GM19238 (cell line): ENCODE results near the gene FYCO1.
"Not testable (repeated sequence)": the region's sequence is repeated elsewhere in the genome, so short reads cannot be mapped to it uniquely, and the experiment has no call there.

Experiments used
- DNase-seq: peaks from one replicate; pipeline ENCODE4 v3.0.0; 2011; ENCODE audit warnings: low spot score; ENCODE audit not compliant: insufficient read length

Gene FYCO1

DNA sequence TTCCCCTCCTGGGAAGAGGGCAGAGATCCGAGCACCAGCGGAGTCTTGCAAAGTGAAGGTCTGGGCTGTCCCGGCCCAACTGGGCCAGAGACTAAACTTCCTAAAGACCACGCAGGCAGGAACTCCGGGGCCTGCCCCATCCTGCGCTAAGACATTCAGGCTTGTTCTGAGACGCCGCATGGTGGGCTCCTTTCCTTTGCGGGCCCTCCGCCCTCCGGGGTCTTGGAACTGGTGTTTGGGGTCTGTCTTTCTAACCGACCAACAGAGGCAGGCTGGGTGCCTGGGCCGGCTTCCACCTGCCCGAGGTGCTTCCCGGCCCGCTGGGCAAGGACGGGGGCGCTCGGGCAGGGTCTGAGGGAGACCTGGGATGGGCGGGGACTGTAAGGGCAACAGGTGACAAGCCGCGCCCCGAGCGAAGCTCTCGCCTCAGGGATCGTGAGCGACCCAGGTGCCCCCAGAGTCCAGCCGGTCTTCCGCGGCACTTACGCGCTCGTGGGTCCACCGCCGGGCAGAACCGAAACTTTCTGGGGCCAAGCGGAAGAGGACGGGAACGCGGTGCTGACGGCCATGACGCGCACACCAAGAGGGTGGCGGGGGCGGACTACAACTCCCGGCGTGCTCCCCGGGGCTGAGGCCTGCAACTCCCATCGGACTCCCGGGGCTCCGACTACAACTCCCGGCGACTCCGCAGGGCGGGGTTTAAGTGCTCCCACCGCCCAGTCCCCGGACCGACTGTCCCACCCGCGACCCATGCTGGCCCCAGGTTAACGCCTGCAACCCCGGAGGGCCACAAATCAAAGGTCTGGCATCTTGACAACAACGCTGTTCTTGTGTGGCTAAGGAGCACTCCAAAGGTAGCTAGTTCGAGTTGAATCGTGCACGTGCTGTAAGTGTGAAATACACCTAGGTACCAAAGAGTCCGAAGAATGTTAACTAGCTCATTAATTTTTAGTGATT, at the start of gene FYCO1:
FYCO1 (minus strand) TSS at position 589 of the 957 bp plus-strand sequence. CDS start 10,914 bp downstream, outside the sequence.
- DNase-seq, result peak; percentile 90

DNA sequence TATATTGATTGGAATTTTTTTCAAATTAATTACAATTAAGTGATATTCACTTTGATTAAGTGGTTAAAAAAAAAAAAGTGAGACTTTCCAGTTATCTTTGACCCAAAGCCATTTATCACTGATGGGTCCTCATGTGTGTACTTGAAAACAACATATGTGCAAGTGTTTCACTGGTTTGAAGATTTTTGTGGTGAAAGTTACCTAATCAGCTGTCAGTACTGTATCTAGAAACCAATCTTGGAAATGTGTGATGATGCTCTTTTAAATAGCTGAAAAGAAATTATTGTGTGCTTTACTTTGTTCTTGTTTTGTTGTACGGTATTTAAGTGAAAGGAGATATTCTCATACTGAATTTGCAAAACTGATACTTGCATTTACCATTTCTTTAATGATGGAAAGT, 43.3 kb upstream of the FYCO1 start:
- no peak for DNase-seq

DNA sequence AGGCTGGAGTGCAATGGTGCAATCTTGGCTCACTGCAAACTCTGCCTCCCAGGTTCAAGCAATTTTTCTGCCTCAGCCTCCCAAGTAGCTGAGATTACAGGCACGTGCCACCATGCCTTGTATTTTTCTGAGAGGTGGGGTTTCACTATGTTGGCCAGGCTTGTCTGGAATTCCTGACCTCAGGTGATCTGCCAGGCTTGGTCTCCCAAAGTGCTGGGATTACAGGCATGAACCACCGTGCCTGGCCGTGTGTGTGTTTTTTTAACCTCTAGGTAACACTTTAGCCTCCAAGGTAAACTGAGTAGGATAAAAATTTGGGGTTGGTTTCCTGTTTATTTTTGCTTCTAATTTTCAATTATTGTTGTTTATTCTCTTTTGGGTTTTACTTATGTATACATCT, 42.4 kb upstream of the FYCO1 start:
- DNase-seq, result not testable (repeated sequence)

GRCh38 chr3:46036191-46036590, 40.6 kb upstream of the FYCO1 start:
- no peak for DNase-seq

GRCh38 chr3:46031747-46032146, 36.1 kb upstream of the FYCO1 start:
- DNase-seq, result no peak

DNA sequence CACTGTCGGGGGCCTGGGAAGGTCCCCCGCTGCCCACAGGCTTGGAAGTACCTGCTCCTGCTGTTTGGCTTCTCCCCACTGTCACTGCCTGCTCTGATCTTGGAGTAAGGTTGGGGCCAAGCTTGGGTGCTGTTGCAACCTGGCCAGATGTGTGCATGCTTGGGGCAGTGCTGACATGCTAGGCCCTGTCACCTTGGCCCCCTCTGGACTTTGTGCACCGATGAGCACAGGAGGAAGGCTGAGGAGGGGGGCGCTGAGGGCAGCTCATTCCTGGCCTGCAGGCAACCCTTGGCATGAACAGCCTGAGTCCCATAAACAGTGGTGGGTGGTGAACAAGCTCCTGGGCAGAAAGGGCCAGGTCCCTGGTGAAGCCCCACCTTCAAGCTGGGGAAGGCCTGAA, 35.6 kb upstream of the FYCO1 start:
- DNase-seq, result no peak

- no peak for DNase-seq
Observed at GRCh38 chr3:46030626-46031025, 35.0 kb upstream of the FYCO1 start.

GRCh38 chr3:46029953-46030543, 34.4 kb upstream of the FYCO1 start:
- DNase-seq, result no peak

DNA sequence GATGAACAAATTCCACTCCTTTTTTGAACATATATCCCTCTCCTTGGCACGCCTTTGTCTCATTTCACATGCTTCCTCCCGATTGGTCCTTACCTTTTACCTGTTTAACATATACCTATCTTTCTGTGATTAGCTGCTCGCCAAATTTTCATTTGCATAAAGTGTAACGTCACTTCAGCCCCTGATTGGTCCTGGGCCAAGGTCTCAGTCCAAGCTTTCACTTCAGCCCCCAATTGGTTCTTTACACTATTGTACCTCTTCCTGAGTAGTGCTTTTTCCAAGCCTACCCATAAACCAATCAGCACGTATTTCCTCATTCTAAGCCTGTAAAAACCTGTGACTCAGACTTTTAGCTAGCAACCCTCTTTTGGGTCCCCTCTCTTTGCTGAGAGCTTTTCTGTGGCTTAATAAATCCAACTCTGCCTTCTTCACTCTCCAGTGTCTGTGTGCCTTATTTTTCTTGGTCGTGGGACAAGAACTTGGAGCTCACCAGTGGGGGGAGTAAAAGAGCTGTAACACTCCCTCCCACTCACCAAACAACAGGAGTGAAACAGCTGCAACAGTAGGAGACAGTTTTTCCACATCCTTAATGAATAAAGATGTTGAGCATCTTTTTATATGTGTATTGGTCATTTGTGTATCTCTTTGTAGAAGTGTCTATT, 32.2 kb upstream of the FYCO1 start:
- no peak for DNase-seq

DNA sequence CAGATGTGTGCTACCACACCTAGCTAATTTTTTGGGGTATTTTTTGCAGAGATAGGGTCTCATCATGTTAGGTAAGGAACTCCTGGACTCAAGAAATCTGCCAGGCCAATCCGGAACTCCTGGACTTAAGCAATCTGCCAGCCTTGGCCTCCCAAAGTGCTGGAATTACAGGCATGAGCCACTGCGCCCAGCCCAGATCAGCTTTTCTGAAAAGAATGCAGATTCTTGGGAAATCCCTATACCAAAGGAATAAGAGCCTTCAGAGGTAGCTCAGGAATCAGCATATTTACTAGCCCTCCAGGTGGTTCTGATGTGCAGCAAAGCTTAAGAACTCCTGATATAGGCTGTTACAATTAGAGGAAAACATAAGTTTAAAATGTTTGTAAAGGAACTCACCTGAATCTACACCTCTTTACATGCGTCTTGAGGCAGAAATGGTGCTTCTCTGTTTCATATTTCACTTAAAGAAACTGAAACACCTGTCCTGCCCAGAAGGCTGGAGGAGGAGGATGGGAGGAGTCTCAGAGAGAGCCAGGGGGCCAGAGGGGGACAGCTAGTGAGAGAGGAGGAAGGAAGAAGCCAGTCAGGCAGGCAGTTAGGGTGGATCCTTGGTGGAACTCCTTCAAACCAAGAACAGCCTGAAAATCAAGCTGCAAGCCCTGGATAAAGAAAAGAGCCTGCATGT, 31.5 kb upstream of the FYCO1 start, which contains the start of gene XCR1:
XCR1 (minus strand) TSS at position 463 of the 685 bp plus-strand sequence. CDS start 5,536 bp downstream, outside the sequence.
- DNase-seq, result no peak

DNA sequence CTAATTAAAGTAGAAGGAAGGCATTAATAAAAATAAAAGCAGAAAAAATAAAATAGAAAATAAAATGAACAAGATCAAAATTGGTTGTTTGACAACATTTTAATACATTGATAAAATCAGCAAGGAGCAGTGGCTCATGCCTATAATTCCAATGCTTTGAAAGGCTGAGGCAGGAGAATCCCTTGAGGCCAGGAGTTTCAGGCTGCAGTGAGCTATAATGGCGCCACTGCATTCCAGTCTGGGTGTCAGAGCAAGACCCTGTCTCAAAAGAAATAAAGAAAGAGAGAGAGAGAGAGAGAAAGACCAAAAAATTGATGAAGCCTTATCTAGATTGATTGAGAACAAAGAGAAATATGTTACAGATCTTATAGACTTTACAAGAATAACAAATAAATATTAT, 29.5 kb upstream of the FYCO1 start:
- DNase-seq, result no peak

DNA sequence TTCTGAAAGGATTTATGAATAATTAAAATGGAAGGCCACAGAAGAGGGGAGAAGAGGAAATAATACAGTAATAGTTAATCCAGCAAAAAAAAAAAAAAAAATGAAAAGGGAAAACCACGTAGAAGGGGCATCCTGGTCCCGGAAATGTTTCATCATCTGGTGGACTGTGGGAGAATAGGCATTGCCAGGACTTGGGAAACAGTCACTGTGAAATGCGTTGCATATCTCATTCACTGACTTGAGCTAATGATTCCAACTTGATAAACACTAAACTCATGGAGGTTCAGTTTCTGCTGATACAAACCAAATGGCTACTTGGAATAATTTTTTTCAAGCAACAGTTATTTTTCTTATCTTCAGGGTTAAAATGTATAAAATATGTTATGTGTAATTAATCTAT, 28.5 kb upstream of the FYCO1 start:
- DNase-seq, result no peak

DNA sequence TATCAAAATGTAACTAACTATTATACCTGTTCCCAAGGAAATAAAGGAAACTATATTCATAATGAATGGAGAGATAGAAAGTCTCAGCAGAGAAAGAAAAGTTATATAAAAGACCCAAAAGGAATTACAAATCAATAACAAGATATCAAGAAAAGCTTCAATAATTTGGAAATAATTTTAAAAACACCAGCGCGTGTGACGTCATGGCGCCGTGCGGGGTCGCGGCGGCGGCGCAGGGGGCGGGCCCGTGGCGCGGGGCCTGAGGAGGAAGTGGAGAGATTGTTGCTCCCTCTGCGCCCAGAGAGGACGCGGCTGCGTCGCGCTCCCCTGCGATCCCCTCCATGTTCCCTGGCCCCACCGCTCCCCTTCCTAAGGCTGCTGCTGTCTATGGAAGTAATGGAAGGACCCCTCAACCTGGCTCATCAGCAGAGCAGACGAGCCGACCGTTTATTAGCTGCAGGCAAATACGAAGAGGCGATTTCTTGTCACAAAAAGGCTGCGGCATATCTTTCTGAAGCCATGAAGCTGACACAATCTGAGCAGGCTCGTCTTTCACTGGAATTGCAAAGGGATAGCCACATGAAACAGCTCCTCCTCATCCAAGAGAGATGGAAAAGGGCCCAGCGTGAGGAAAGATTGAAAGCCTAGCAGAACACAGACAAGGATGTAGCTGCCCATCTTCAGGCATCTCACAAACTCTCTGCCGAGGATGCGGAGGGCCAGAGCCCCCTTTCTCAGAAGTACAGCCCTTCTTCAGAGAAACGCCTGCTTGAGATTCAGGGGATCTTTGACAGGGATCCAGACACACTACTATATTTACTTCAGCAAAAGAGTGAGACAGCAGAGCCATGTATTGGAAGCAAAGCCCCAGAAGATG, 27.5 kb upstream of the FYCO1 start:
- DNase-seq, result no peak

DNA sequence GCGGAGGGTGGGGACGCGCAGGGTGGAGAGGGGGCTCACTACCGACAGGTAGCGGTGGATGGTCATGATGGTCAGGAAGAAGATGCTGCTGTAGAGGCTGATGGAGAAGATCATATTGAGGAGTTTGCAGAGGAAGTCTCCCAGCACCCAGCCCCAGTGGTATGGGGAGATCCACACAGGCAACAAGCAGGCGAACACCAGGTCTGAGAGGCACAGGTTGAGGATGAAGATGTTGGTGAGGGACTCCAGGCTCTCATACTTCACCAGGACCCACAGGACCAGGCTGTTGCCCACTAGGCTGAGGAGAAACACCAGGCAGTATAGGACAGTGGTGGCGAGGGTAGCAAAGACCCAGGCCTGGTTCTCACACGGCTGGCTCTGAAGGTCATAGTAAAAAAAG, 25.9 kb upstream of the FYCO1 start:
- DNase-seq, result no peak

GRCh38 chr3:46020766-46021510, 25.3 kb upstream of the FYCO1 start:
- no peak for DNase-seq

DNA sequence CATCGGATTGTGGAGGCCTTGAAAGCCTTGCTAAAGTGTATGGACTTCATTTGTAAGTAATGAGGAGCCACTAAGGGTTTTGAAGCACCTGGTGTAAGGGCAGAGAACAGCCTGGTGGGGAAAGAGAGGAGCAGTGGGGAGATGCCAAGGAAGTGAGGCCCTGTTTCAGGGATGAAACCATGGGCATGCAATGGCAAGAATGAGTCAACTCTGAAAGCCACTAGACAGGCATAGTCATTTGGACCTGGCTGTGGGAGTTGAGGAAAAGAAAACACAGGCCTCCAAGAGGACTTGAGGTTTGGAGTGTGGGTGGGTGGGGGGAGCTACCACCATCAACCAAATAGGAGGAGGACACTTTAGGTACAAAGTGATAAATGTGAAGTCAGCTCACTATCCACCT, 24.1 kb upstream of the FYCO1 start:
- DNase-seq, result no peak

GRCh38 chr3:46017720-46018119, 22.1 kb upstream of the FYCO1 start:
- DNase-seq, result no peak

DNA sequence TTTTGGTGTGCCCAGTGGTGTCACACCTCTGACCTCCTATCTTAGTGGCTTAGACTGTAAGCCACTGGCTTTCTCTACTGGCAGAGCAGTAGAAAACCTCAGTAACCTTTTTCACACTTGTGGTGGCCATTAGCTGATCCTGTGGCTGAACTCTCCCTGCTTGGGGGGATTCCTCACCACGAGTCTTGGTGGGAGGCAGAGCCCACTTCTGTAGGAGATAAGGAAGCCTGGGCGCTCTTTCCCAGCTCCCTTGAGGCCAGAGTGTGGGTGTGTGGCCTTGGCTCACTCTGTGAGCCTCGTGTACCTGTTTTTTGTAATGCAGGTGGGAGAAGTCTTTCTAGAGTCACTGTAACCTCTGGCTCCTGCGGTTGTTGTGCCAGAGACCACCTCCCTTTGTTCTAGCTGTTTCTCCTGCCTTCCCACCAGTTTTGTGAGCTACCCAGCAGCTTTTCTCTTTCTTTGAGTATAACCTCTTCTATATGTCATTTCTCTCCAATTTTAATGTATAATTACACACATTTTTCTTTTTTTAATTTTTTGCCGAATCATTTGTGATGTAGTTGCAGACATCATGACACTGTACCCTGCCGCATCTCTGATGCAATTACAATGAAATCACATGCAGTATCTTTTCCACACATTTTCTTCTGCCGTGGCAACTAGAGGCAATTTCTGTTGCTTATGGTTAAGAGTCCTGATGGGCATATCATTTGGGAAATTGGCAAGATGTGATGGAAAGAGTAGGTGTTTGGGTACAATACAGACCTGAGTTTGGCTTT, 17.9 kb upstream of the FYCO1 start:
- DNase-seq, result no peak

GRCh38 chr3:46012246-46012645, 16.6 kb upstream of the FYCO1 start:
- no peak for DNase-seq
